RWPE1 (cell line): ENCODE results near the gene UQCRC2.

ENCODE experiments used
- CTCF ChIA-PET: fragments of 350-600 bp; sonication (Branson Sonifier 250); formaldehyde crosslinking; extraction: SDS; loops from one replicate; lab custom pipeline; 2021; lab: Yijun Ruan, JAX
- POLR2A ChIA-PET: fragments of 400-600 bp; formaldehyde crosslinking; extraction: SDS; loops from one replicate; lab custom pipeline; 2020; ENCODE audit warnings: antibody characterized with exemption; ENCODE audit not compliant: low non-redundant PET; lab: Yijun Ruan, JAX
- DNase-seq: peaks from one replicate; pipeline ENCODE4 v3.0.0; 2012; ENCODE audit warnings: low spot score
- H3K27ac ChIP-seq: fragments of 450-650 bp; 2 replicates; pipeline ENCODE4 v1.5.1; 2017
- CTCF ChIP-seq: fragments of 450-650 bp; conservative IDR thresholded peaks from 2 replicates; pipeline ENCODE4 v1.5.1; 2017; ENCODE audit warnings: low read depth, mild to moderate bottlenecking

Gene UQCRC2

GRCh38 chr16:21980032-21980431 lies 26.9 kb downstream of the UQCRC2 start:
- no peak for TF ChIP-seq CTCF
- DNase-seq = no peak
- ChIA-PET POLR2A (no interaction called here), CTCF (interaction anchor here (0.6 to 2.9 kb wide), 3 partner anchors 98 to 310 kb away, joined by 3 to 21 read pairs (median 10); no protein-coding TSS in a partner anchor)
- no peak overlapping the region for H3K27ac ChIP-seq

GRCh38 chr16:21982108-21982507 lies 28.9 kb downstream of the UQCRC2 start:
- POLR2A ChIA-PET = interaction anchor here (0.7 kb wide), 1 partner anchor 28 kb away, joined by 9 read pairs; no protein-coding TSS in a partner anchor

GRCh38 chr16:21984062-21984461 lies 30.9 kb downstream of the UQCRC2 start:
- no peak for TF ChIP-seq CTCF
- ChIA-PET CTCF (interaction anchor here (1.8 kb wide), 1 partner anchor 93 kb away, joined by 4 read pairs; no protein-coding TSS in a partner anchor), POLR2A (no interaction called here)
- no peak for DNase-seq
- no peak overlapping the region for H3K27ac ChIP-seq

More at GRCh38 chr16:21982108-21982507, 28.9 kb downstream of the UQCRC2 start:
- TF ChIP-seq CTCF = no peak
- H3K27ac ChIP-seq = no peak overlapping the region
- no peak for DNase-seq
- CTCF ChIA-PET = interaction anchor here (0.5 to 2.9 kb wide), 4 partner anchors 14 to 96 kb away, joined by 3 to 21 read pairs (median 6); no protein-coding TSS in a partner anchor

- DNase-seq = no peak
- ChIA-PET CTCF (interaction anchor here (1.8 kb wide), 1 partner anchor 92 kb away, joined by 4 read pairs; no protein-coding TSS in a partner anchor), POLR2A (no interaction called here)
- H3K27ac ChIP-seq = no peak overlapping the region
- no peak for TF ChIP-seq CTCF
These were observed 32.4 kb downstream of the UQCRC2 start for GRCh38 chr16:21985524-21985923.

GRCh38 chr16:21986692-21987246 lies 33.6 kb downstream of the UQCRC2 start:
- no peak for TF ChIP-seq CTCF
- DNase-seq = no peak
- CTCF ChIA-PET = no interaction called here
- no peak overlapping the region for H3K27ac ChIP-seq
- POLR2A ChIA-PET = no interaction called here

GRCh38 chr16:21987498-21987897 lies 34.3 kb downstream of the UQCRC2 start:
- no peak overlapping the region for H3K27ac ChIP-seq
- POLR2A ChIA-PET = no interaction called here

More at GRCh38 chr16:21987498-21987897, 34.3 kb downstream of the UQCRC2 start:
- CTCF ChIA-PET = interaction anchor here (4.4 kb wide), 1 partner anchor 91 kb away, joined by 20 read pairs; no protein-coding TSS in a partner anchor
- no peak for DNase-seq
- TF ChIP-seq CTCF = no peak
